CD4-positive, alpha-beta T cell treated with Interleukin-4 for 1 hour (primary cell): ENCODE data around the gene ARID5B.
A peak's percentile ranks its signal among the peaks of the same experiment; 100 is the strongest.

Experiments
- DNase-seq, 2 donors: peaks; one replicate each; pipeline ENCODE4 v3.0.0-alpha.2; 2020 to 2022

The ARID5B gene

GRCh38 chr10:62037890-62038608 lies 136.6 kb downstream of the ARID5B start:
- DNase-seq, result no peak

- peak; percentile 84 to 87 for DNase-seq
These were observed 137.2 kb downstream of the ARID5B start for GRCh38 chr10:62038609-62039190.

GRCh38 chr10:62039954-62040353 lies 138.5 kb downstream of the ARID5B start:
- no peak for DNase-seq

- DNase-seq, result no peak
These were observed 139.4 kb downstream of the ARID5B start for GRCh38 chr10:62040881-62041280.

GRCh38 chr10:62043421-62044021 lies 142.0 kb downstream of the ARID5B start:
- DNase-seq, result peak in 1 of 2 donors; percentile 47

- DNase-seq, result no peak
These were observed 143.1 kb downstream of the ARID5B start for GRCh38 chr10:62044566-62044965.

GRCh38 chr10:62045765-62046521 lies 144.4 kb downstream of the ARID5B start:
- peak in 1 of 2 donors; percentile 39 for DNase-seq

- DNase-seq, result peak; percentile 40 to 70
These were observed 145.2 kb downstream of the ARID5B start for GRCh38 chr10:62046522-62047227.

- DNase-seq, result peak in 1 of 2 donors; percentile 42
These were observed 145.9 kb downstream of the ARID5B start for GRCh38 chr10:62047228-62047892.

- DNase-seq, result peak; percentile 32 to 65
These were observed 146.5 kb downstream of the ARID5B start for GRCh38 chr10:62047960-62048383.

GRCh38 chr10:62048470-62048869 lies 147.0 kb downstream of the ARID5B start:
- peak; percentile 29 to 81 for DNase-seq

GRCh38 chr10:62048919-62049623 lies 147.6 kb downstream of the ARID5B start:
- peak; percentile 68 to 75 for DNase-seq

GRCh38 chr10:62049624-62050345 lies 148.3 kb downstream of the ARID5B start:
- peak in 1 of 2 donors; percentile 59 for DNase-seq

GRCh38 chr10:62050346-62050892 lies 148.9 kb downstream of the ARID5B start:
- DNase-seq, result peak in 1 of 2 donors; percentile 71

GRCh38 chr10:62050893-62051433 lies 149.5 kb downstream of the ARID5B start:
- peak; percentile 88 to 91 for DNase-seq

- no peak for DNase-seq
These were observed 150.8 kb downstream of the ARID5B start for GRCh38 chr10:62052276-62052675.

- peak in 1 of 2 donors; percentile 67 for DNase-seq
These were observed 152.4 kb downstream of the ARID5B start for GRCh38 chr10:62053860-62054259.

- no peak for DNase-seq
These were observed 152.9 kb downstream of the ARID5B start for GRCh38 chr10:62054408-62054807.

GRCh38 chr10:62054830-62055229 lies 153.3 kb downstream of the ARID5B start:
- peak; percentile 15 to 78 for DNase-seq

- DNase-seq, result no peak
These were observed 154.7 kb downstream of the ARID5B start for GRCh38 chr10:62056219-62056618.
